PC-9 (cell line): ENCODE data around the gene PPM1E. TPM values are rescaled to one million over a fixed set of nuclear protein-coding genes. Genes with fewer than 3 reads are reported as not detected.

ENCODE experiments used
- BruUV-seq: library from RNA; stranded (reverse); fragments of 400-500 nt; replicated peaks from 2 replicates; lab custom pipeline; 2021; lab: Mats Ljungman, UMichigan
- CTCF ChIA-PET: fragments of 300-600 bp; sonication (Branson Sonifier 250); formaldehyde crosslinking; loops from one replicate; lab custom pipeline; 2022; ENCODE audit warnings: antibody characterized with exemption; lab: Charles Lee
- POLR2A ChIA-PET: fragments of 300-600 bp; sonication (Branson Sonifier 250); formaldehyde crosslinking; loops from one replicate; lab custom pipeline; 2022; ENCODE audit warnings: antibody characterized with exemption; ENCODE audit not compliant: unreplicated experiment; lab: Charles Lee
- DNase-seq, 2 experiments: peaks; one replicate each; pipeline versions ENCODE4 v3.0.0 to v3.0.0-alpha.2; 2015 to 2022; ENCODE audit warnings: mixed read lengths in 1 of 2
- H2AFZ ChIP-seq: fragments of 200-600 bp; sonication (generic); 2 replicates; pipeline ENCODE4 v1.8.1; 2017; ENCODE audit warnings: antibody characterized with exemption
- H3F3A ChIP-seq: fragments of 200-600 bp; sonication (generic); 2 replicates; pipeline ENCODE4 v1.8.1; 2017; ENCODE audit warnings: antibody characterized with exemption, mild to moderate bottlenecking, low read depth; ENCODE audit not compliant: insufficient read depth
- H3K27ac ChIP-seq: fragments of 200-600 bp; sonication (generic); 2 replicates; pipeline ENCODE4 v1.6.1; 2016; ENCODE audit warnings: mixed run types
- H3K27me3 ChIP-seq: fragments of 200-600 bp; sonication (generic); 2 replicates; pipeline ENCODE4 v1.6.1; 2016; ENCODE audit warnings: low read depth, mixed run types; ENCODE audit not compliant: insufficient read depth
- H3K36me3 ChIP-seq: fragments of 200-600 bp; sonication (generic); 2 replicates; pipeline ENCODE4 v1.6.1; 2016; ENCODE audit warnings: low read depth, mixed run types
- H3K4me1 ChIP-seq: fragments of 200-600 bp; sonication (generic); replicated peaks from 2 replicates; pipeline ENCODE4 v1.6.1; 2016; ENCODE audit warnings: mixed run types; ENCODE audit not compliant: insufficient read depth
- H3K4me2 ChIP-seq: fragments of 200-600 bp; sonication (generic); 2 replicates; pipeline ENCODE4 v1.6.1; 2017; ENCODE audit warnings: mixed run types
- H3K4me3 ChIP-seq: fragments of 200-600 bp; sonication (generic); 2 replicates; pipeline ENCODE4 v1.6.1; 2016; ENCODE audit warnings: mixed run types
- H3K79me2 ChIP-seq: fragments of 200-600 bp; sonication (generic); 2 replicates; pipeline ENCODE4 v1.6.1; 2017; ENCODE audit warnings: low read depth, mixed run types
- H3K9me2 ChIP-seq: fragments of 200-600 bp; sonication (generic); 2 replicates; pipeline ENCODE4 v1.8.1; 2017; ENCODE audit warnings: mild to moderate bottlenecking; ENCODE audit not compliant: insufficient read depth
- H3K9me3 ChIP-seq: fragments of 200-600 bp; sonication (generic); 2 replicates; pipeline ENCODE4 v1.8.1; 2016; ENCODE audit warnings: low read depth; ENCODE audit not compliant: insufficient read depth
- H4K20me1 ChIP-seq: fragments of 200-600 bp; sonication (generic); 2 replicates; pipeline ENCODE4 v1.8.1; 2017; ENCODE audit not compliant: insufficient read depth
- CTCF ChIP-seq: fragments of 200-600 bp; sonication (generic); conservative IDR thresholded peaks from 2 replicates; pipeline ENCODE4 v1.6.1; 2017; ENCODE audit warnings: mixed run types, antibody characterized with exemption, mild to moderate bottlenecking, moderate library complexity
- EZH2 ChIP-seq: fragments of 200-600 bp; sonication (generic); IDR thresholded peaks from 2 replicates; pipeline ENCODE4 v1.8.0; 2017; ENCODE audit warnings: antibody characterized with exemption, low read depth
- intact Hi-C: fragments of 100-400 bp; cut with micrococcal nuclease; formaldehyde crosslinking; loops from one replicate; pipeline ENCODE4 v1.10.0; 2022; ENCODE audit not compliant: unreplicated experiment
- total RNA-seq: library from RNA; stranded (reverse); gene quantifications from 2 replicates; pipeline ENCODE4 v1.2.3, GENCODE V29; 2021

PPM1E gene
- total RNA-seq, 1 experiment from 2014 or later = 0.04 TPM

GRCh38 chr17:59007995-59008394 is 252.3 kb downstream of the PPM1E start:
- Histone ChIP-seq H2AFZ (no peak overlapping the region), H3K27ac (no peak overlapping the region), H3K9me2 (no peaks in the 10 kb centered on the region), H4K20me1 (no peaks in the 10 kb centered on the region), H3F3A (peaks cover 10% of the 10 kb centered on the region; the same call in 1 of the 2 replicates), H3K36me3 (peaks cover 6% of the 10 kb centered on the region; the same call in 1 of the 2 replicates), H3K9me3 (no peaks in the 10 kb centered on the region), H3K4me3 (no peak overlapping the region), H3K4me2 (no peak overlapping the region), H3K79me2 (no peaks in the 10 kb centered on the region), H3K27me3 (no peaks in the 10 kb centered on the region), H3K4me1 (no peaks in the 10 kb centered on the region)
- intact Hi-C loops = loop anchor here (10.0 kb wide), 1 partner anchor 693 kb away; no protein-coding TSS in a partner anchor
- TF ChIP-seq EZH2 (no peak), CTCF (no peak)
- no TSS peak for BruUV-seq
- no peak for DNase-seq
- ChIA-PET CTCF (no interaction called here), POLR2A (no interaction called here)

GRCh38 chr17:59008737-59009136 is 253.1 kb downstream of the PPM1E start:
- Histone ChIP-seq H3K27me3 (no peaks in the 10 kb centered on the region), H3K79me2 (no peaks in the 10 kb centered on the region), H2AFZ (no peak overlapping the region), H3F3A (peaks cover 10% of the 10 kb centered on the region; the same call in 1 of the 2 replicates), H3K4me3 (no peak overlapping the region), H3K4me1 (no peaks in the 10 kb centered on the region), H3K27ac (no peak overlapping the region), H4K20me1 (no peaks in the 10 kb centered on the region), H3K36me3 (0 out of 2 replicates have a peak, but pooled peaks cover 6% of the 10 kb centered on the region), H3K4me2 (no peak overlapping the region), H3K9me2 (no peaks in the 10 kb centered on the region), H3K9me3 (no peaks in the 10 kb centered on the region)
- TF ChIP-seq EZH2 (no peak), CTCF (no peak)
- CTCF ChIA-PET = no interaction called here
- DNase-seq = no peak
- no TSS peak for BruUV-seq
- intact Hi-C loops = loop anchor here (10.0 kb wide), 1 partner anchor 694 kb away; no protein-coding TSS in a partner anchor
- POLR2A ChIA-PET = interaction anchor here (0.7 kb wide), 1 partner anchor 278 kb away, joined by 3 read pairs; no protein-coding TSS in a partner anchor

GRCh38 chr17:59010026-59010425 is 254.4 kb downstream of the PPM1E start:
- Histone ChIP-seq H3K27ac (no peak overlapping the region), H3K4me2 (no peak overlapping the region), H3F3A (peaks cover 10% of the 10 kb centered on the region; the same call in 1 of the 2 replicates), H3K9me3 (no peaks in the 10 kb centered on the region), H3K9me2 (no peaks in the 10 kb centered on the region), H3K79me2 (no peaks in the 10 kb centered on the region), H2AFZ (no peak overlapping the region), H3K4me1 (no peaks in the 10 kb centered on the region), H3K36me3 (0 out of 2 replicates have a peak, but pooled peaks cover 6% of the 10 kb centered on the region), H3K4me3 (no peak overlapping the region), H4K20me1 (0 out of 2 replicates have a peak, but pooled peaks cover 3% of the 10 kb centered on the region), H3K27me3 (no peaks in the 10 kb centered on the region)
- intact Hi-C loops = no loop called here
- DNase-seq = no peak
- no peak for TF ChIP-seq EZH2
- no peak for TF ChIP-seq CTCF
- POLR2A ChIA-PET = interaction anchor here (0.5 to 0.6 kb wide), 2 partner anchors 16 to 286 kb away, joined by 3 read pairs; no protein-coding TSS in a partner anchor
- no TSS peak for BruUV-seq
- CTCF ChIA-PET = no interaction called here
